CD4-positive, alpha-beta T cell treated with Interleukin-15 for 4 hours (primary cell): ENCODE data around the gene CLIP3.

ENCODE experiments used
- DNase-seq: peaks from one replicate; pipeline ENCODE4 v3.0.0-alpha.2; 2020; ENCODE audit warnings: low spot score

CLIP3 gene

DNA sequence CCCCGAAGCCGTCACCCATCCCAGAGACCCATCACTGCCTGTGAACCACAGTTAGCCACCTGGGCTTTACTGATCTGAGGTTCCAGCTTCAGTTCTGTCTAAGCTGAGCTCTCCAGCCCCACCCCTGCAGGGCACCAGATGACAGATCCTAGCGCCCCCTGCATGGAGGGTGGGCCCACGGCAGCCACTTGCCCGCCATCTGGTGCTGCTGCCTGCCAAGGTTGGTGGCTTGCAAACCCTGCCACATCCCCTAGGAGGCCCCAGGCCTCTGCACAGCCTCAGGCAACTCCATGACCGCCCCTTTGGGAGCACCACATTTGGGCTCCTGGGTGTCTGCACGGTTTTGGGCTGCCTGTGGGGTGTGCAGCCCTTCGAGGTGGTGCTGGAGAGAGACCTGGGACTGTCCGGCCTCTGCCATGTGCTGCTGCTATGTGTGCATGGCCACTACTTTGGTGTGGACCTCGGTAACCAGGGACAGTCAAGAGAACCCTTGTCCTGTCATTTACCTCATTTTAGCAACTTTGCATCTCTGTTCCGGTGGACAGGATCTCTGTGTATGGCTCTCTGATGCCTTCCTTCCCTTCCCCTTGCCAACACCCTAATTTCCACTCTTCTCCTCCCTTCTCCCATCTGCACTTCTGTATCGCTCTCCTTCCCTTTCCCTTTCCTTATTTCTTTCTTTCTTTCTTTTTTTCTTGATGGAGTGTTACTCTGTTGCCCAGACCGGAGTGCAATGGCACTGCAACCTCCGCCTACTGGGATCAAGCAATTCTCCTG lies 55.0 kb downstream of the CLIP3 start:
- no peak for DNase-seq

DNA sequence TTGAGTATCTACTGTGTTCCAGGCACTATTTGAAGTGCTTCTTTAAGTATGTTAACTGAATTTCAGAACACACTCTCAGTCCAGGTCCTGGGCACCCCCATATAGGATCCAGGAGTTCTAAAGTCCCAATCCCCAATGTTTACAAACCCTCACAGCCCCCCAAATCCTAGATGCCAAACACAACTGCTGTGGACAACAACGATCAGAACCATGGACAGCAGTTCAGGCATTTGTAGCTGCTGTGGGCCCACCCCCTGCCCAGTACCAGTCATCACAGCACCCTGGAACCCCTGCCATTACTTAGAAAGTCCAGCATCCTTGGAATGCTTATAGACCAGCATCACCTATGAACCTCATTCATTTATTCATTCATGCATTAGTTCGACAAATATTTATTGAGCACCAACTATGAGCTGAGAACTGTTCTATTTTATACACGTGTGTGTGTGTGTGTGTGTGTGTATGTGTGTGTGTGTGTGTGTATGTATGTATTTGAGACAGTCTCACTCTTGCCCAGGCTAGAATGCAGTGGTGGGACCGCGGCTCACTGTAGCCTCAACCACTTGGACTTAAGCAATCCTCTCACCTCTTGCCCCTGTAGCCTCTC lies 57.0 kb downstream of the CLIP3 start:
- no peak for DNase-seq

DNA sequence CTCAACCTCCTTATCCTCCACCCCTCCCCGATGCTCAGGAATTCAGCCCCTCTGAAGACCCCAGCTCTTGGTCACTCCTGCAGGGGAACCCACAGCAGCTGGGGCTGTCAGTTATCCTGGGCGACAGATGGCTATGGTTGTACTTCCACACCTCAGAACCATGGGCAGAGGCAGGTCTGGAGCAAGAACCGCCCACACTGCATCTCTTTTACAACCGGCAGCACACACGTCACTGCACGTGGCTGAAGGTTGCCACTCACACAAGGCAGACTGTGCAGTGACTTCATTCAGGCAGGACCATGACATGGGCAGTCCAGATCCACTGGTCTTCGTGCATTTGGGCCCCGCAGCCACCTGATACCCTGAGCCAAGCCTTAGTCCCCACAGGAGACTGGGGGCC lies 59.2 kb downstream of the CLIP3 start:
- DNase-seq, result no peak

DNA sequence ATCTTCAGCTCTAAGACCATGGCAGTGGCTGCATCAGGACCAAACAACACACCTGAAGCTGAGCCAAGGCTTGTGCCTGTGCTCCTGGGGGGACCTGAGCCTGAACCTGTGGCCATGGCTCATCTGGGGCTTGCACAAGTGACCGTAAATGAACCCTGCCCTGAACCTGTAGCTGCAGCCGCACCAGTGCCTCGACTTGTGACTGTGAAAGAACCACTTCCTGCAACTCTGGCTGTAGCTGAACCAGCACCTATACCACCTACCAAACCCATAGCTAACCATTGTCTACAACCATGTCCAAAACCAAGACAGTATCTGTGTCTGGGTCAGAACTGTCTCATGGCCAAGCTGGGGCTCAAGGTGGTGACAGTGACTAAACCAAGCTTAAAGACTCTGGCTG lies 65.9 kb downstream of the CLIP3 start:
- no peak for DNase-seq
